CD8-positive, alpha-beta memory T cell (primary cell): ENCODE data around the gene TNFRSF1A. TPM values are rescaled to one million over a fixed set of nuclear protein-coding genes. Genes with fewer than 3 reads are reported as not detected.

ENCODE experiments used
- CTCF ChIA-PET: fragments of 350-600 bp; sonication (Branson Sonifier 250); formaldehyde crosslinking; loops from one replicate; lab custom pipeline; 2021; ENCODE audit warnings: antibody characterized with exemption; lab: Charles Lee
- POLR2A ChIA-PET: fragments of 350-600 bp; sonication (Branson Sonifier 250); formaldehyde crosslinking; loops from one replicate; lab custom pipeline; 2021; ENCODE audit warnings: antibody characterized with exemption; lab: Charles Lee
- DNase-seq, 5 donors: peaks; one replicate each; pipeline versions ENCODE4 v3.0.0 to v3.0.0-alpha.2; 2020 to 2022; ENCODE audit warnings: mixed read lengths in 1 of 5
- H3K27ac ChIP-seq: one replicate; pipeline ENCODE4 v1.7.0; 2013; ENCODE audit warnings: low read depth, mild to moderate bottlenecking, low read length, moderate library complexity
- H3K27me3 ChIP-seq: 2 replicates; pipeline ENCODE4 v1.7.0; 2013; ENCODE audit warnings: low read length, mild to moderate bottlenecking; ENCODE audit not compliant: insufficient read depth, poor library complexity, severe bottlenecking
- H3K36me3 ChIP-seq: 2 replicates; pipeline ENCODE4 v1.7.0; 2013; ENCODE audit warnings: mild to moderate bottlenecking, low read length, moderate library complexity; ENCODE audit not compliant: insufficient read depth
- H3K4me1 ChIP-seq: 2 replicates; pipeline ENCODE4 v1.7.0; 2013; ENCODE audit warnings: mild to moderate bottlenecking, low read length, moderate library complexity; ENCODE audit not compliant: insufficient read depth
- H3K4me3 ChIP-seq: 2 replicates; pipeline ENCODE4 v1.7.0; 2013; ENCODE audit warnings: mild to moderate bottlenecking, low read length
- H3K9me3 ChIP-seq: 2 replicates; pipeline ENCODE4 v1.7.0; 2013; ENCODE audit warnings: mild to moderate bottlenecking, low read length
- H3K27ac Mint-ChIP-seq, 8 donors: one replicate each; pipeline ENCODE4 v1.8.0; 2020 to 2021; ENCODE audit warnings: mixed read lengths in 8 of 8, mild to moderate bottlenecking in 6 of 8, inconsistent platforms in 3 of 8, moderate library complexity in 3 of 8
- H3K27me3 Mint-ChIP-seq, 2 donors: one replicate each; pipeline ENCODE4 v1.8.0; 2020 to 2021; ENCODE audit warnings: mixed read lengths in 2 of 2, mild to moderate bottlenecking in 1 of 2, moderate library complexity in 1 of 2
- H3K36me3 Mint-ChIP-seq, 3 donors: one replicate each; pipeline ENCODE4 v1.8.0; 2020 to 2021; ENCODE audit warnings: mixed read lengths in 3 of 3, inconsistent platforms in 1 of 3, mild to moderate bottlenecking in 1 of 3
- H3K4me1 Mint-ChIP-seq, 3 donors: one replicate each; pipeline ENCODE4 v1.8.0; 2020 to 2021; ENCODE audit warnings: mixed read lengths in 3 of 3, inconsistent platforms in 1 of 3, mild to moderate bottlenecking in 1 of 3
- H3K4me3 Mint-ChIP-seq, 7 donors: one replicate each; pipeline ENCODE4 v1.8.0; 2020 to 2021; ENCODE audit warnings: mixed read lengths in 7 of 7, mild to moderate bottlenecking in 6 of 7, moderate library complexity in 4 of 7, inconsistent platforms in 2 of 7
- H3K9me3 Mint-ChIP-seq, 5 donors: one replicate each; pipeline ENCODE4 v1.8.0; 2020 to 2022; ENCODE audit warnings: mixed read lengths in 5 of 5, mild to moderate bottlenecking in 3 of 5, moderate library complexity in 2 of 5, inconsistent platforms in 1 of 5
- polyA plus RNA-seq: library from polyadenylated mRNA; unstranded; fragments of 300-500 nt; fragmentation: Illumina TruSeq; gene quantifications from one replicate; pipeline ENCODE4 v1.2.3, GENCODE V29; 2021
- total RNA-seq, 2 experiments: library from RNA; stranded (reverse); gene quantifications; one replicate each; pipeline ENCODE4 v1.2.3, GENCODE V29; 2021

The TNFRSF1A gene
- total and polyA plus RNA-seq, 3 experiments from 2014 or later: 57.1 to 62.9 (median 62.1) TPM

DNA sequence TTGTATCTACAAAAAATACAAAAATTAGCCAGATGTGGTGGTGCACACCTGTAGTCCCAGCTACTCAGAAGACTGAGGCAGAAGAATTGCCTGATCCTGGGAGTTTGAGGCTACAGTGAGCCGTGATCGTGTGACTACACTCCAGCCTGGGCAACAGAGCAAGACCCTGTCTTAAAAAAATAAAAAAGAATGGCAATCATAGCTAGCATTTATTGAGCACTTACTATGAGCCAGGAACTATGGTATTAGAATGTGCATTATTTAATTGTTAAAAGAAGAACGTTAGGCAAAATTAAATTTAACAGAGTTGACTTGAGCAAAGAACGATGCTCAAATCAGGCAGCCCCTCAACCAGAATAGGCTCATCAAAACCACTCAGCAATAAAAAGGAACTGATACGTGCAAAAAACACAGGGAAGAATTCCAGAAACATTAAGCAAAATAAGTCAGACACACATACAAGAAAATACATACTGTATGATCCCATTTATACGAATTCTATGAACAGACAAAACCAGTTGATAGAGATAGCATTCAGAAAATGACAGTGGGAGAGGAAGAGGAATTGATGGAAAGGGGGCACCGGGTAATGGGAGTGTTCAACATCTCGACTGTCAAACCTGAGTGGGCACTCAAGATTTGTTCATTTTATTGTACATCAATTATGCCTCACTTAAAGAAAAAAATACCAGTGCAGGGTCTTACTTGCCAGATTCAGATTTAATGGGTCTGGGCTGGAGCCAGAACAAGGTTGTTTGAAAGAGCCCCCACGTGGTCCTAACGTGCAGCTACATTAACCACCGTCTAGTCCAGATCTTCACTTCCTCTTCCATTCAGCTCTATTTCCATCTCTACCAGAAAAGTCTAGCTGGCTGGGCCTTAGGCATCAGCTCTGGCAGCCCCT lies 25.4 kb upstream of the TNFRSF1A start:
- Histone ChIP-seq H3K4me3 (no peak overlapping the region), H3K36me3 (no peaks in the 10 kb centered on the region), H3K4me1 (peaks cover 21% of the 10 kb centered on the region), H3K27me3 (no peaks in the 10 kb centered on the region), H3K27ac (no peak overlapping the region), H3K9me3 (no peaks in the 10 kb centered on the region)
- peak in 4 of 5 donors; percentile 14 to 73 (median 54) for DNase-seq
- POLR2A ChIA-PET: interaction anchor here (0.6 to 1.6 kb wide), 5 partner anchors 30 to 170 kb away, joined by 3 to 8 read pairs (median 4); no protein-coding TSS in a partner anchor
- CTCF ChIA-PET: interaction anchor here (0.7 to 7.2 kb wide), 24 partner anchors 9 to 170 kb away, joined by 3 to 106 read pairs (median 5); partner anchors contain the start of genes CD27, LTBR and TNFRSF1A
- H3K4me3 Mint-ChIP-seq: peak overlapping the region in 1 of 7 donors; percentile 47
- no peaks in the 10 kb centered on the region for H3K36me3 Mint-ChIP-seq
- H3K9me3 Mint-ChIP-seq: peaks cover 0 to 2% (median 0%) of the 10 kb centered on the region in 5 donors
- H3K27me3 Mint-ChIP-seq: peaks cover 0 to 2% of the 10 kb centered on the region in 2 donors
- H3K27ac Mint-ChIP-seq: peak overlapping the region; percentile 34 to 80 (median 70)
- H3K4me1 Mint-ChIP-seq: peaks cover 18 to 36% (median 27%) of the 10 kb centered on the region in 3 donors

- no peaks in the 10 kb centered on the region for H3K36me3 Mint-ChIP-seq
- Histone ChIP-seq H3K9me3 (no peaks in the 10 kb centered on the region), H3K27me3 (no peaks in the 10 kb centered on the region), H3K4me3 (peak overlapping the region; percentile 72), H3K36me3 (no peaks in the 10 kb centered on the region), H3K4me1 (peaks cover 32% of the 10 kb centered on the region), H3K27ac (peak overlapping the region; percentile 56)
- peak overlapping the region; percentile 49 to 90 (median 76) for H3K27ac Mint-ChIP-seq
- peaks cover 24 to 32% (median 28%) of the 10 kb centered on the region in 3 donors for H3K4me1 Mint-ChIP-seq
- DNase-seq: no peak
- POLR2A ChIA-PET: interaction anchor here (3.4 kb wide), 1 partner anchor 28 kb away, joined by 34 read pairs; no protein-coding TSS in a partner anchor
- CTCF ChIA-PET: interaction anchor here (0.9 to 7.2 kb wide), 11 partner anchors 8 to 101 kb away, joined by 3 to 106 read pairs (median 4); no protein-coding TSS in a partner anchor
- H3K9me3 Mint-ChIP-seq: peaks cover 0 to 2% (median 0%) of the 10 kb centered on the region in 5 donors
- H3K27me3 Mint-ChIP-seq: no peaks in the 10 kb centered on the region
- H3K4me3 Mint-ChIP-seq: peak overlapping the region; percentile 77 to 87 (median 82)
These were observed 22.1 kb upstream of the TNFRSF1A start for GRCh38 chr12:6364044-6364374.

DNA sequence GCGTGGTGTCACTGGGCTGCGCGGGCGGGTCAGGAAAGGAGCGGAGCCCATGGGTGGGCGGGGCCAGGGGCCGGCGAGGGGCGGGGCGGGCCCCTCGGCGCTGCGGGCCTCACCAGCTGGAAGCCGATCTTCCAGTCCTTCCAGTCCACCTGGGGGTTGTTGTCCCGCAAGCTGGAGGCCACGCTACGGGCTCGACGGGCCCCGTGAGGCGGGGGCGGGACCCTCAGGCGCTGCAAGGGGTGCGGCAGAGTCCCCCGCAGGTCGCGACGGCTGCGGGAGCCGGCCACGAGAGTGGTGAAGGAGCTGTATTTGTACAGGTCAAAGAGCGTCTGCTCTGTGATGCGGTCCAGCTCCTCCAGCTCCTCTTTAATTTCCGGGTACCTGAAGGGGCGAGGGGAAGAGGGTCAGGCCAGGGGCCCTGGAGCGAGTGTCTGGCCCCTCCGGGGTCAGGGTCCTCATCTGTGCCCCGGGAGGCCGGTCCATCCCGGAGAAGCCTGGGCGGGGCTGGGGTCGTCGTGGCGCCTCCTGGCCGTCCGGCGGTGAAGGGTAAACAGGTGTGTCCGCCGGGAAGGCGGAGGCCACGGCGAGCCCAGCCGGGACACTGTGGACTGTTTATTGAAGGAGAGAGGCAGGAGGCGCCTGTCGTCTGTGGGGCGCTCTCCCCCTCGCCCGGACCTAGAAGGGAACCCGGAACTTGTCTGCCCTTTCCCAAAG lies 21.6 kb upstream of the TNFRSF1A start:
- H3K36me3 ChIP-seq: no peaks in the 10 kb centered on the region
- peak overlapping the region; percentile 72 for H3K4me3 ChIP-seq
- no peaks in the 10 kb centered on the region for H3K27me3 ChIP-seq
- H3K27me3 Mint-ChIP-seq: no peaks in the 10 kb centered on the region
- POLR2A ChIA-PET: interaction anchor here (0.6 to 3.4 kb wide), 4 partner anchors 23 to 325 kb away, joined by 3 to 34 read pairs (median 5); partner anchors contain the start of gene ZNF384
- H3K4me3 Mint-ChIP-seq: peak overlapping the region; percentile 77 to 87 (median 82)
- peaks cover 24 to 28% (median 27%) of the 10 kb centered on the region in 3 donors for H3K4me1 Mint-ChIP-seq
- H3K4me1 ChIP-seq: peaks cover 30% of the 10 kb centered on the region
- peak overlapping the region; percentile 36 to 86 (median 72) for H3K27ac Mint-ChIP-seq
- peak overlapping the region; percentile 56 for H3K27ac ChIP-seq
- DNase-seq: peak; percentile 55 to 77 (median 59)
- no peaks in the 10 kb centered on the region for H3K9me3 ChIP-seq
- H3K36me3 Mint-ChIP-seq: no peaks in the 10 kb centered on the region
- peaks cover 0 to 2% (median 0%) of the 10 kb centered on the region in 5 donors for H3K9me3 Mint-ChIP-seq
- CTCF ChIA-PET: interaction anchor here (0.8 to 7.2 kb wide), 11 partner anchors 14 to 102 kb away, joined by 3 to 106 read pairs (median 4); no protein-coding TSS in a partner anchor

- H3K9me3 ChIP-seq: no peaks in the 10 kb centered on the region
- POLR2A ChIA-PET: interaction anchor here (0.6 to 3.4 kb wide), 4 partner anchors 23 to 326 kb away, joined by 3 to 34 read pairs (median 5); partner anchors contain the start of gene ZNF384
- Mint-ChIP-seq H3K27me3 (no peaks in the 10 kb centered on the region), H3K27ac (peak overlapping the region in 1 of 8 donors; percentile 19), H3K9me3 (peaks cover 0 to 2% (median 0%) of the 10 kb centered on the region in 5 donors), H3K36me3 (no peaks in the 10 kb centered on the region), H3K4me3 (peak overlapping the region in 5 of 7 donors; percentile 40 to 82 (median 78)), H3K4me1 (peaks cover 22 to 23% (median 23%) of the 10 kb centered on the region in 3 donors)
- H3K27me3 ChIP-seq: no peaks in the 10 kb centered on the region
- H3K27ac ChIP-seq: no peak overlapping the region
- no peaks in the 10 kb centered on the region for H3K36me3 ChIP-seq
- no peak for DNase-seq
- peaks cover 25% of the 10 kb centered on the region for H3K4me1 ChIP-seq
- CTCF ChIA-PET: interaction anchor here (0.8 to 7.2 kb wide), 11 partner anchors 14 to 103 kb away, joined by 3 to 106 read pairs (median 4); no protein-coding TSS in a partner anchor
- no peak overlapping the region for H3K4me3 ChIP-seq
These were observed 21.1 kb upstream of the TNFRSF1A start for GRCh38 chr12:6363010-6363329.

DNA sequence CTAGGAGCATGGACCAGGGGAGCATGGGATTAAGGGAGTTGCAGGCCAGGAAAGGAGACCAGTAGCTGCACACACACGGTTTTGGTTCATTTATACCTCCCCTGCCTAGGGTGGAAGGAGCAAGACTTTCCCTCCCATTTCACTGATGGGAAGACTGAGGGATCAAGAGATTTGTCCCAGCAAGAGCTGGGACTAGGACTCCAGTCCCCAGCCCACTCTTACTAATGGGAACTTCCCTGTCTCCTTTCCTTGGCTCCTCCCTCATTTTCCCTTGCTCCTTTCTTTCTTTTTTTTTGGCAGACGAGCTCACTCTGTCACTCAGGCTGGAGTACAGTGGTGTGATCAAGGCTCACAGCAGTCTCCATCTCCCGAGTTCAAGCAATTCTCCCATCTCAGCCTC lies 20.5 kb upstream of the TNFRSF1A start:
- no peak overlapping the region for H3K27ac ChIP-seq
- Mint-ChIP-seq H3K27me3 (no peaks in the 10 kb centered on the region), H3K4me1 (peaks cover 16 to 18% (median 17%) of the 10 kb centered on the region in 3 donors), H3K27ac (peak overlapping the region in 3 of 8 donors; percentile 74 to 88 (median 87)), H3K36me3 (no peaks in the 10 kb centered on the region), H3K9me3 (peaks cover 0 to 2% (median 0%) of the 10 kb centered on the region in 5 donors), H3K4me3 (peak overlapping the region in 2 of 7 donors; percentile 27 to 35)
- H3K27me3 ChIP-seq: no peaks in the 10 kb centered on the region
- H3K9me3 ChIP-seq: no peaks in the 10 kb centered on the region
- H3K4me3 ChIP-seq: no peak overlapping the region
- peaks cover 19% of the 10 kb centered on the region for H3K4me1 ChIP-seq
- ChIA-PET CTCF (interaction anchor here (1.3 to 7.2 kb wide), 5 partner anchors 17 to 39 kb away, joined by 3 to 106 read pairs (median 10); no protein-coding TSS in a partner anchor), POLR2A (interaction anchor here (0.7 to 3.4 kb wide), 4 partner anchors 22 to 99 kb away, joined by 3 to 34 read pairs (median 4); no protein-coding TSS in a partner anchor)
- DNase-seq: no peak
- no peaks in the 10 kb centered on the region for H3K36me3 ChIP-seq

DNA sequence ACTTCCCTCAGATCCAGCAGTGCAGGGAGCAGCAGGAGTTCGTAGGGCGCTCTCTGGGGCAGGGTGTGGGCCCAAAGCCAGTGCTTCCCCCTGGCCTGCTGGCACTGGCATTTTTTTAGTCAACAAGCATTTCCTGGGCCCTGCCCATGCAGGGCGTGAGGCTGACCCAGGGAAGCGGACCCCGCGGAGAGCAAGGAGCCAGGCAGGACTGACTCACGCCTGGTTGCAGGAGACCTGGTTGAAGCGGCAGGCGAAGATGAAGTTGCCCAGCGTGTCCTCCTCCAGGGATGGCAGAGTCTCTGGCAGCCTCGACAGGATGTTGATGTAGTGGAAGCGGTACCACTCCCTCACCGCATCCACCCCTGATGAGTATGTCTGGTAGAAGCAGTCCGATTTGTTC lies 20.0 kb upstream of the TNFRSF1A start:
- peaks cover 11 to 13% (median 13%) of the 10 kb centered on the region in 3 donors for H3K4me1 Mint-ChIP-seq
- POLR2A ChIA-PET: no interaction called here
- no peaks in the 10 kb centered on the region for H3K36me3 ChIP-seq
- H3K4me3 Mint-ChIP-seq: peak overlapping the region in 4 of 7 donors; percentile 14 to 35 (median 20)
- no peak overlapping the region for H3K4me3 ChIP-seq
- DNase-seq: no peak
- H3K27ac Mint-ChIP-seq: peak overlapping the region in 3 of 8 donors; percentile 52 to 88 (median 87)
- H3K9me3 Mint-ChIP-seq: no peaks in the 10 kb centered on the region
- H3K36me3 Mint-ChIP-seq: no peaks in the 10 kb centered on the region
- no peaks in the 10 kb centered on the region for H3K9me3 ChIP-seq
- no peaks in the 10 kb centered on the region for H3K27me3 ChIP-seq
- CTCF ChIA-PET: interaction anchor here (1.3 to 7.2 kb wide), 3 partner anchors 25 to 36 kb away, joined by 3 to 106 read pairs (median 50); no protein-coding TSS in a partner anchor
- no peaks in the 10 kb centered on the region for H3K27me3 Mint-ChIP-seq
- no peak overlapping the region for H3K27ac ChIP-seq
- peaks cover 17% of the 10 kb centered on the region for H3K4me1 ChIP-seq
